SK-MEL-5 (cell line): ENCODE measurements around the gene SLC23A3. TPM values are rescaled to one million over a fixed set of nuclear protein-coding genes. Genes with fewer than 3 reads are reported as not detected.

Experiments used
- DNase-seq: peaks from one replicate; pipeline ENCODE4 v3.0.0-alpha.2; 2016; ENCODE audit warnings: low read depth, low spot score
- in situ Hi-C: cut with HindIII; loops from 2 replicates; pipeline ENCODE4 v1.10.0; 2016; ENCODE audit warnings: low sequenced_read_pairs, high pct_unique_total_duplicates, low pct_unique_long_range_greater_than_20kb
- total RNA-seq: library from RNA; depleted of rRNA; stranded (reverse); fragments of >200 nt; shearing (Covaris generic); gene quantifications from 2 replicates; pipeline ENCODE4 v1.2.3, GENCODE V29; 2014; rRNA removed

SLC23A3 gene
- total RNA-seq, 1 experiment from 2014 or later = 0.34 TPM

- in situ Hi-C loops = no loop called here
- no peak for DNase-seq
Observed at GRCh38 chr2:219126555-219126954, 43.3 kb downstream of the SLC23A3 start.

GRCh38 chr2:219125886-219126270, 44.0 kb downstream of the SLC23A3 start:
- DNase-seq = no peak
- in situ Hi-C loops = no loop called here

- peak; percentile 16 for DNase-seq
- in situ Hi-C loops = no loop called here
Observed at GRCh38 chr2:219125225-219125885, 44.5 kb downstream of the SLC23A3 start.

- DNase-seq = no peak
- in situ Hi-C loops = no loop called here
Observed at GRCh38 chr2:219124381-219125110, 45.3 kb downstream of the SLC23A3 start.

- in situ Hi-C loops = no loop called here
- DNase-seq = no peak
Observed at GRCh38 chr2:219123356-219124135, 46.3 kb downstream of the SLC23A3 start.

GRCh38 chr2:219122202-219122980, 47.4 kb downstream of the SLC23A3 start:
- peak; percentile 28 for DNase-seq

GRCh38 chr2:219120082-219120481, 49.7 kb downstream of the SLC23A3 start:
- in situ Hi-C loops = no loop called here
- no peak for DNase-seq

More at GRCh38 chr2:219122202-219122980, 47.4 kb downstream of the SLC23A3 start:
- in situ Hi-C loops = no loop called here

- peak; percentile 71 for DNase-seq
- in situ Hi-C loops = no loop called here
Observed at GRCh38 chr2:219119422-219120043, 50.3 kb downstream of the SLC23A3 start.

GRCh38 chr2:219118504-219118903, 51.3 kb downstream of the SLC23A3 start:
- in situ Hi-C loops = no loop called here

GRCh38 chr2:219116776-219117646, 52.8 kb downstream of the SLC23A3 start:
- DNase-seq = no peak
- in situ Hi-C loops = no loop called here

More at GRCh38 chr2:219118504-219118903, 51.3 kb downstream of the SLC23A3 start:
- DNase-seq = no peak

GRCh38 chr2:219112651-219113338, 57.0 kb downstream of the SLC23A3 start:
- in situ Hi-C loops = no loop called here
- DNase-seq = no peak

GRCh38 chr2:219112062-219112406, 57.8 kb downstream of the SLC23A3 start:
- no peak for DNase-seq
- in situ Hi-C loops = no loop called here

Other genes with a start within 250 kb of the SLC23A3 start
- gene CDK5R2, start 210.4 kb downstream of the SLC23A3 start, total RNA-seq = 0.08 and 0.24 TPM in 2 replicates
- not detected in 2 replicates for gene FEV, start 184.8 kb downstream of the SLC23A3 start, total RNA-seq
- gene CRYBA2, start 176.6 kb downstream of the SLC23A3 start, total RNA-seq = not detected in 2 replicates
- 0.16 and 0.24 TPM in 2 replicates for gene CFAP65, start 128.5 kb downstream of the SLC23A3 start, total RNA-seq
- gene IHH, start 109.1 kb downstream of the SLC23A3 start, total RNA-seq = not detected in 2 replicates
- 25.5 and 28.4 TPM in 2 replicates for gene NHEJ1, start 9.2 kb downstream of the SLC23A3 start, total RNA-seq
- gene CNPPD1, start 6.9 kb upstream of the SLC23A3 start, total RNA-seq = 42.6 and 46.4 TPM in 2 replicates
- gene RETREG2, start 8.2 kb upstream of the SLC23A3 start, total RNA-seq = 104 and 124 TPM in 2 replicates
- gene ZFAND2B, start 36.8 kb upstream of the SLC23A3 start, total RNA-seq = 10.9 and 16.2 TPM in 2 replicates
- 43.7 and 50.7 TPM in 2 replicates for gene ABCB6, start 48.9 kb upstream of the SLC23A3 start, total RNA-seq
- 36.7 and 45.7 TPM in 2 replicates for gene ATG9A, start 59.6 kb upstream of the SLC23A3 start, total RNA-seq
- gene ANKZF1, start 59.8 kb upstream of the SLC23A3 start, total RNA-seq = 43.5 and 43.6 TPM in 2 replicates
- 5.3 and 6.1 TPM in 2 replicates for gene GLB1L, start 75.4 kb upstream of the SLC23A3 start, total RNA-seq
- gene STK16, start 75.5 kb upstream of the SLC23A3 start, total RNA-seq = 21.7 and 22.6 TPM in 2 replicates
- gene TUBA4B, start 83.2 kb upstream of the SLC23A3 start, total RNA-seq = not detected in 2 replicates
- gene TUBA4A, start 83.9 kb upstream of the SLC23A3 start, total RNA-seq = 1.4 TPM in 1 of 2 replicates, not detected in the other
- 25.8 and 33.2 TPM in 2 replicates for gene DNAJB2, start 109.3 kb upstream of the SLC23A3 start, total RNA-seq
- 1.5 and 2.8 TPM in 2 replicates for gene PTPRN, start 139.4 kb upstream of the SLC23A3 start, total RNA-seq
- gene RESP18, start 162.7 kb upstream of the SLC23A3 start, total RNA-seq = not detected in 2 replicates
- 46.8 and 50.1 TPM in 2 replicates for gene DNPEP, start 217.9 kb upstream of the SLC23A3 start, total RNA-seq
- 0.13 TPM in 1 of 2 replicates, not detected in the other for gene DES, start 248.3 kb upstream of the SLC23A3 start, total RNA-seq